Stomach (tissue), 9 donors: ENCODE measurements around the gene PIK3CB. TPM values are rescaled to one million over a fixed set of nuclear protein-coding genes. Genes with fewer than 3 reads are reported as not detected.
"Not testable (repeated sequence)": the region's sequence is repeated elsewhere in the genome, so short reads cannot be mapped to it uniquely, and the experiment has no call there.

Experiments
- DNase-seq, 2 donors: peaks; one replicate each; pipeline versions ENCODE4 v3.0.0 to v3.0.0-alpha.2; 2013 to 2019
- H3K27ac ChIP-seq, 5 donors: fragments of 200-600 bp in 4 of 5; sonication (generic) in 4 of 5; one replicate each; pipeline ENCODE4 v1.5.1; 2013 to 2019; ENCODE audit warnings: mild to moderate bottlenecking in 1 of 5, moderate library complexity in 1 of 5
- H3K27me3 ChIP-seq, 3 donors: fragments of 200-600 bp; sonication (generic); one replicate each; pipeline ENCODE4 v1.5.1; 2017 to 2019; ENCODE audit warnings: mixed run types in 1 of 3
- H3K36me3 ChIP-seq, 4 donors: fragments of 200-600 bp; sonication (generic); 1 replicate in 3 of 4; 2 replicates in 1 of 4; pipeline ENCODE4 v1.5.1; 2016 to 2019
- H3K4me1 ChIP-seq, 4 donors: fragments of 200-600 bp; sonication (generic); one replicate each; pipeline ENCODE4 v1.5.1; 2016 to 2019
- H3K4me3 ChIP-seq, 4 donors: fragments of 200-600 bp; sonication (generic) in 3 of 4; one replicate each; pipeline ENCODE4 v1.5.1; 2016 to 2019; ENCODE audit warnings: mild to moderate bottlenecking in 1 of 4
- H3K9me3 ChIP-seq, 4 donors: fragments of 200-600 bp; sonication (generic); one replicate each; pipeline ENCODE4 v1.5.1; 2016 to 2019
- CTCF ChIP-seq, 7 experiments: fragments of 450-650 bp in 4 of 7; fragments of 200-600 bp in 3 of 7; sonication (generic) in 3 of 7; IDR thresholded peaks; one replicate each; pipeline ENCODE4 v1.5.1; 2016 to 2019; ENCODE audit warnings: antibody characterized with exemption in 7 of 7, control low read depth in 2 of 7, mild to moderate bottlenecking in 1 of 7
- EP300 ChIP-seq: sonication (generic); formaldehyde crosslinking; IDR thresholded peaks from one replicate; pipeline ENCODE4 v1.6.1; 2017; ENCODE audit warnings: antibody characterized with exemption
- POLR2A ChIP-seq, 4 donors: fragments of 450-650 bp; IDR thresholded peaks; one replicate each; pipeline ENCODE4 v1.6.1; 2016; ENCODE audit warnings: antibody characterized with exemption in 4 of 4, control low read depth in 2 of 4, mild to moderate bottlenecking in 1 of 4, moderate library complexity in 1 of 4
- POLR2AphosphoS5 ChIP-seq, 3 donors: sonication (generic); formaldehyde crosslinking; IDR thresholded peaks; one replicate each; pipeline ENCODE4 v1.6.1; 2016; ENCODE audit warnings: antibody characterized with exemption in 3 of 3
- WGBS, 5 donors: extraction: QIAGEN DNeasy Blood & Tissue Kit in 3 of 5; methylation state at CpG; one replicate each; pipeline versions ENCODE4 v1.1.5 to v1.1.7; 2013 to 2018; 5-methylcytosine and 5-hydroxymethylcytosine counted together
- intact Hi-C: fragments of 100-400 bp; cut with DNase I; formaldehyde crosslinking; loops from one replicate; pipeline ENCODE4 v1.15.1; 2023; ENCODE audit warnings: low total_unique reads
- polyA plus RNA-seq, 3 donors: library from polyadenylated mRNA; stranded (reverse); fragments of 200-250 nt; gene quantifications; one replicate each; pipeline ENCODE4 v1.2.3, GENCODE V29; 2013
- total RNA-seq, 5 donors: library from RNA; depleted of rRNA; stranded (reverse); fragments of >200 nt; gene quantifications; one replicate each; pipeline versions ENCODE4 v1.1.0 to v1.2.3, GENCODE V29; 2014 to 2016
- donor health status: healthy with polysubstance abuse.
- donor health status: Bipolar disorder and iron deficiency.
- donor health status: healthy.

The PIK3CB gene
- total and polyA plus RNA-seq, 8 donors = 2.9 to 43.7 (median 9.2) TPM

- no peak overlapping the region for H3K27ac ChIP-seq
- no peaks in the 10 kb centered on the region for H3K36me3 ChIP-seq
- 77 to 87% (median 84%) methylated on average over 2 of the region's 2 CpGs for WGBS, 5 donors
- H3K4me1 ChIP-seq = no peaks in the 10 kb centered on the region
- TF ChIP-seq CTCF (IDR thresholded peaks at IDR 0.05) (no peak), POLR2AphosphoS5 (IDR thresholded peaks at IDR 0.05) (no peak), EP300 (no peak), POLR2A (IDR thresholded peaks at IDR 0.05) (no peak)
- H3K9me3 ChIP-seq = no peaks in the 10 kb centered on the region
- H3K4me3 ChIP-seq = no peak overlapping the region
- DNase-seq = no peak
- no peaks in the 10 kb centered on the region for H3K27me3 ChIP-seq
- intact Hi-C loops = no loop called here
These were observed 14.7 kb upstream of the PIK3CB start for GRCh38 chr3:138849222-138849940.

GRCh38 chr3:138848696-138849095 is 14.0 kb upstream of the PIK3CB start:
- DNase-seq = no peak
- WGBS, 5 donors = 91 to 95% (median 94%) methylated on average over 4 of the region's 4 CpGs
- intact Hi-C loops = no loop called here

GRCh38 chr3:138846824-138847223 is 12.1 kb upstream of the PIK3CB start:
- H3K9me3 ChIP-seq, H3K27ac ChIP-seq, H3K27me3 ChIP-seq, H3K4me3 ChIP-seq, H3K4me1 ChIP-seq, intact Hi-C loops, DNase-seq, H3K36me3 ChIP-seq: not testable (repeated sequence)
- WGBS, 5 donors = 92 to 100% (median 96%) methylated on average over 1 of the region's 1 CpG

More at GRCh38 chr3:138848696-138849095, 14.0 kb upstream of the PIK3CB start:
- Histone ChIP-seq H3K9me3 (no peaks in the 10 kb centered on the region), H3K4me1 (no peaks in the 10 kb centered on the region), H3K36me3 (no peaks in the 10 kb centered on the region), H3K4me3 (no peak overlapping the region), H3K27me3 (no peaks in the 10 kb centered on the region), H3K27ac (no peak overlapping the region)
- no peak for TF ChIP-seq POLR2AphosphoS5 (IDR thresholded peaks at IDR 0.05)
- no peak for TF ChIP-seq EP300
- no peak for TF ChIP-seq CTCF (IDR thresholded peaks at IDR 0.05)
- TF ChIP-seq POLR2A (IDR thresholded peaks at IDR 0.05) = no peak

- no peaks in the 10 kb centered on the region for H3K4me1 ChIP-seq
- WGBS, 5 donors = 76 to 84% (median 80%) methylated on average over 10 of the region's 10 CpGs
- no peaks in the 10 kb centered on the region for H3K36me3 ChIP-seq
- no peak overlapping the region for H3K4me3 ChIP-seq
- intact Hi-C loops = no loop called here
- H3K9me3 ChIP-seq = no peaks in the 10 kb centered on the region
- no peak for DNase-seq
- H3K27me3 ChIP-seq = no peaks in the 10 kb centered on the region
- TF ChIP-seq POLR2AphosphoS5 (IDR thresholded peaks at IDR 0.05) = no peak
- no peak for TF ChIP-seq CTCF (IDR thresholded peaks at IDR 0.05)
- TF ChIP-seq POLR2A (IDR thresholded peaks at IDR 0.05) = no peak
- TF ChIP-seq EP300 = no peak
- H3K27ac ChIP-seq = no peak overlapping the region
These were observed 11.6 kb upstream of the PIK3CB start for GRCh38 chr3:138846262-138846791.

- TF ChIP-seq CTCF (IDR thresholded peaks at IDR 0.05) (no peak), POLR2A (IDR thresholded peaks at IDR 0.05) (no peak), POLR2AphosphoS5 (IDR thresholded peaks at IDR 0.05) (no peak), EP300 (no peak)
- Histone ChIP-seq H3K36me3 (no peaks in the 10 kb centered on the region), H3K9me3 (no peaks in the 10 kb centered on the region), H3K27ac (no peak overlapping the region), H3K4me3 (no peak overlapping the region), H3K4me1 (no peaks in the 10 kb centered on the region), H3K27me3 (no peaks in the 10 kb centered on the region)
- no peak for DNase-seq
- intact Hi-C loops = no loop called here
- WGBS, 5 donors = 59 to 80% (median 70%) methylated on average over 6 of the region's 6 CpGs
These were observed 11.0 kb upstream of the PIK3CB start for GRCh38 chr3:138845771-138846173.
